B cell (primary cell): ENCODE measurements around the gene ELK3.

Experiments
- EZH2 ChIP-seq: IDR thresholded peaks from 2 replicates; pipeline ENCODE4 v1.6.1; 2012; ENCODE audit warnings: borderline replicate concordance, low read depth, mild to moderate bottlenecking, moderate library complexity, low read length; ENCODE audit not compliant: insufficient read depth, poor library complexity, severe bottlenecking
- TF ChIP-seq, protein P1 (sequence below): fragments of 200-600 bp; IDR thresholded peaks from one replicate; pipeline ENCODE4 v1.8.0; 2022; ENCODE audit warnings: antibody characterized with exemption, mild to moderate bottlenecking

DNA sequence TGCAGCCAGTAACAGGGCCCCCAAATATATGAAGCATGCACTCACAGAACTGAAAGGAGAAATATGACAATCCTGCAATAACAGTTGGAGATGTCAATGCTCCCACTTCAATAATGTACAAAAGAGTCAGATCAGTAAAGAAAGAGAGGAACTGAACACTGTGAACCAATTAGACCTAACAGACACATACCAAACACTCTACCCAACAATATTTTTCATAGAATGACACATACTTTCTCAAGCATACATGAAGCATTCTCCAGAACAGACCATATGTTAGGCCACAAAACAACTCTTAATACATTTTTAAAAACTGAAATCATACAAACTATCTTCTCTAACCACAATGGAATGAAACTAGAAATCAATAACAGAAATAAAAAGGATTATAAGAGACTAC is 80.2 kb downstream of the ELK3 start:
- TF ChIP-seq, protein P1, sequence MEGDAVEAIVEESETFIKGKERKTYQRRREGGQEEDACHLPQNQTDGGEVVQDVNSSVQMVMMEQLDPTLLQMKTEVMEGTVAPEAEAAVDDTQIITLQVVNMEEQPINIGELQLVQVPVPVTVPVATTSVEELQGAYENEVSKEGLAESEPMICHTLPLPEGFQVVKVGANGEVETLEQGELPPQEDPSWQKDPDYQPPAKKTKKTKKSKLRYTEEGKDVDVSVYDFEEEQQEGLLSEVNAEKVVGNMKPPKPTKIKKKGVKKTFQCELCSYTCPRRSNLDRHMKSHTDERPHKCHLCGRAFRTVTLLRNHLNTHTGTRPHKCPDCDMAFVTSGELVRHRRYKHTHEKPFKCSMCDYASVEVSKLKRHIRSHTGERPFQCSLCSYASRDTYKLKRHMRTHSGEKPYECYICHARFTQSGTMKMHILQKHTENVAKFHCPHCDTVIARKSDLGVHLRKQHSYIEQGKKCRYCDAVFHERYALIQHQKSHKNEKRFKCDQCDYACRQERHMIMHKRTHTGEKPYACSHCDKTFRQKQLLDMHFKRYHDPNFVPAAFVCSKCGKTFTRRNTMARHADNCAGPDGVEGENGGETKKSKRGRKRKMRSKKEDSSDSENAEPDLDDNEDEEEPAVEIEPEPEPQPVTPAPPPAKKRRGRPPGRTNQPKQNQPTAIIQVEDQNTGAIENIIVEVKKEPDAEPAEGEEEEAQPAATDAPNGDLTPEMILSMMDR: no peak
- TF ChIP-seq EZH2: no peak
